Measurements from ENCODE around the gene TIMM9.
"Not testable (repeated sequence)": the region's sequence is repeated elsewhere in the genome, so short reads cannot be mapped to it uniquely, and the experiment has no call there.

TIMM9 gene

GRCh38 chr14:58368956-58369355 lies 58.4 kb downstream of the TIMM9 start:
- H3K4me1 Mint-ChIP-seq: peaks cover 7 to 9% of the 10 kb centered on the region in 2 donors
- H3K27ac Mint-ChIP-seq: no peak overlapping the region
- peaks cover 30 to 55% of the 10 kb centered on the region in 2 donors for H3K36me3 Mint-ChIP-seq
- DNase-seq (no peak), ATAC-seq (replicated peaks) (no peak)
- H3K27me3 Mint-ChIP-seq: no peaks in the 10 kb centered on the region
- no peaks in the 10 kb centered on the region for H3K9me3 Mint-ChIP-seq
- H3K4me3 Mint-ChIP-seq: no peak overlapping the region

- H3K36me3 Mint-ChIP-seq: peaks cover 30 to 55% of the 10 kb centered on the region in 2 donors
- peaks cover 7 to 9% of the 10 kb centered on the region in 2 donors for H3K4me1 Mint-ChIP-seq
- no peaks in the 10 kb centered on the region for H3K9me3 Mint-ChIP-seq
- peak overlapping the region; percentile 59 for H3K27ac Mint-ChIP-seq
- ATAC-seq (replicated peaks) (no peak), DNase-seq (no peak)
- no peaks in the 10 kb centered on the region for H3K27me3 Mint-ChIP-seq
- no peak overlapping the region for H3K4me3 Mint-ChIP-seq
Measured at GRCh38 chr14:58367296-58367695, 60.0 kb downstream of the TIMM9 start.

GRCh38 chr14:58364316-58364715 lies 63.0 kb downstream of the TIMM9 start:
- Mint-ChIP-seq H3K4me3 (no peak overlapping the region), H3K27me3 (no peaks in the 10 kb centered on the region), H3K4me1 (peaks cover 7 to 9% of the 10 kb centered on the region in 2 donors), H3K27ac (no peak overlapping the region), H3K9me3 (no peaks in the 10 kb centered on the region), H3K36me3 (peaks cover 32 to 53% of the 10 kb centered on the region in 2 donors)
- ATAC-seq (replicated peaks) (no peak), DNase-seq (no peak)

GRCh38 chr14:58362798-58363412 lies 64.4 kb downstream of the TIMM9 start:
- Mint-ChIP-seq H3K4me3 (no peak overlapping the region), H3K4me1 (peaks cover 4 to 5% of the 10 kb centered on the region in 2 donors), H3K27ac (no peak overlapping the region), H3K9me3 (no peaks in the 10 kb centered on the region), H3K27me3 (no peaks in the 10 kb centered on the region), H3K36me3 (peaks cover 27 to 45% of the 10 kb centered on the region in 2 donors)
- DNase-seq (no peak), ATAC-seq (replicated peaks) (peak; percentile 61 to 62)

- H3K4me3 Mint-ChIP-seq; H3K4me1 Mint-ChIP-seq; H3K27ac Mint-ChIP-seq; H3K27me3 Mint-ChIP-seq; ATAC-seq (replicated peaks); H3K9me3 Mint-ChIP-seq; DNase-seq: not testable (repeated sequence)
- H3K36me3 Mint-ChIP-seq: peaks cover 22 to 38% of the 10 kb centered on the region in 2 donors
Measured at GRCh38 chr14:58362272-58362671, 65.1 kb downstream of the TIMM9 start.
